Activated B cell treated with CpG ODN at 0.5 μM for 24 hours (primary cell): ENCODE measurements around the gene PCBD1. TPM values are rescaled to one million over a fixed set of nuclear protein-coding genes. Genes with fewer than 3 reads are reported as not detected.

Source experiments
- ATAC-seq: fragments of 200-7000 bp; cut with Tn5 transposase; one replicate; pipeline ENCODE4 v1.10.0; 2021; ENCODE audit warnings: low read depth, mild to moderate bottlenecking, moderate library complexity
- CTCF ChIA-PET: fragments of 350-600 bp; sonication (Branson Sonifier 250); formaldehyde crosslinking; loops from one replicate; lab custom pipeline; 2021; ENCODE audit warnings: antibody characterized with exemption; lab: Charles Lee
- POLR2A ChIA-PET: fragments of 350-600 bp; sonication (Branson Sonifier 250); formaldehyde crosslinking; loops from one replicate; lab custom pipeline; 2021; ENCODE audit warnings: antibody characterized with exemption; lab: Charles Lee
- DNase-seq: peaks from one replicate; pipeline ENCODE4 v3.0.0; 2022
- H3K27ac Mint-ChIP-seq: one replicate; pipeline ENCODE4 v1.8.0; 2020; ENCODE audit warnings: mixed read lengths
- H3K27me3 Mint-ChIP-seq: one replicate; pipeline ENCODE4 v1.8.0; 2021; ENCODE audit warnings: mixed read lengths
- H3K36me3 Mint-ChIP-seq: one replicate; pipeline ENCODE4 v1.8.0; 2021; ENCODE audit warnings: low read depth, mixed read lengths
- H3K4me1 Mint-ChIP-seq: one replicate; pipeline ENCODE4 v1.8.0; 2021; ENCODE audit warnings: mixed read lengths
- H3K4me3 Mint-ChIP-seq: one replicate; pipeline ENCODE4 v1.8.0; 2020; ENCODE audit warnings: mild to moderate bottlenecking, mixed read lengths
- H3K9me3 Mint-ChIP-seq: one replicate; pipeline ENCODE4 v1.8.0; 2020; ENCODE audit warnings: mixed read lengths
- CTCF ChIP-seq: fragments of 200-600 bp; IDR thresholded peaks from one replicate; pipeline ENCODE4 v1.8.0; 2022; ENCODE audit warnings: antibody characterized with exemption, mild to moderate bottlenecking
- intact Hi-C: fragments of 100-400 bp; cut with micrococcal nuclease; formaldehyde crosslinking; loops from one replicate; pipeline ENCODE4 v1.15.1; 2024
- total RNA-seq: library from RNA; stranded (reverse); gene quantifications from 2 replicates; pipeline ENCODE4 v1.2.3, GENCODE V29; 2022

Gene PCBD1
- total RNA-seq, 1 donor from 2014 or later = 37.3 TPM

- H3K27me3 Mint-ChIP-seq = peaks cover 15% of the 10 kb centered on the region
- H3K27ac Mint-ChIP-seq = no peak overlapping the region
- intact Hi-C loops = no loop called here
- no peaks in the 10 kb centered on the region for H3K36me3 Mint-ChIP-seq
- DNase-seq = no peak
- no peak for ATAC-seq
- TF ChIP-seq CTCF = no peak
- H3K4me1 Mint-ChIP-seq = peaks cover 5% of the 10 kb centered on the region
- ChIA-PET POLR2A (no interaction called here), CTCF (no interaction called here)
- H3K4me3 Mint-ChIP-seq = no peak overlapping the region
- no peaks in the 10 kb centered on the region for H3K9me3 Mint-ChIP-seq
Measured at GRCh38 chr10:70927189-70927943, 39.0 kb upstream of the PCBD1 start.

GRCh38 chr10:70926226-70927000, 38.0 kb upstream of the PCBD1 start:
- DNase-seq (no peak), ATAC-seq (no peak)
- H3K27me3 Mint-ChIP-seq = peaks cover 22% of the 10 kb centered on the region
- ChIA-PET POLR2A (no interaction called here), CTCF (interaction anchor here (1.1 kb wide), 1 partner anchor 358 kb away, joined by 3 read pairs; no protein-coding TSS in a partner anchor)
- peaks cover 5% of the 10 kb centered on the region for H3K4me1 Mint-ChIP-seq
- intact Hi-C loops = no loop called here
- no peak for TF ChIP-seq CTCF
- no peaks in the 10 kb centered on the region for H3K36me3 Mint-ChIP-seq
- no peak overlapping the region for H3K4me3 Mint-ChIP-seq
- no peaks in the 10 kb centered on the region for H3K9me3 Mint-ChIP-seq
- no peak overlapping the region for H3K27ac Mint-ChIP-seq

GRCh38 chr10:70925377-70926225, 37.2 kb upstream of the PCBD1 start:
- intact Hi-C loops = loop anchor here (1.0 kb wide), 2 partner anchors 284 to 360 kb away; no protein-coding TSS in a partner anchor
- Mint-ChIP-seq H3K9me3 (no peaks in the 10 kb centered on the region), H3K36me3 (no peaks in the 10 kb centered on the region), H3K4me1 (peaks cover 5% of the 10 kb centered on the region), H3K4me3 (no peak overlapping the region), H3K27ac (no peak overlapping the region), H3K27me3 (peaks cover 25% of the 10 kb centered on the region)
- DNase-seq (peak; percentile 52), ATAC-seq (peak; percentile 62)
- ChIA-PET CTCF (interaction anchor here (1.1 kb wide), 1 partner anchor 358 kb away, joined by 3 read pairs; no protein-coding TSS in a partner anchor), POLR2A (no interaction called here)
- TF ChIP-seq CTCF = peak; percentile 75

GRCh38 chr10:70923696-70924095, 35.3 kb upstream of the PCBD1 start:
- Mint-ChIP-seq H3K27ac (no peak overlapping the region), H3K4me1 (peaks cover 5% of the 10 kb centered on the region), H3K4me3 (no peak overlapping the region), H3K27me3 (peaks cover 28% of the 10 kb centered on the region), H3K9me3 (no peaks in the 10 kb centered on the region), H3K36me3 (no peaks in the 10 kb centered on the region)
- DNase-seq = no peak
- CTCF ChIA-PET = interaction anchor here (0.6 kb wide), 1 partner anchor 306 kb away, joined by 5 read pairs; no protein-coding TSS in a partner anchor
- TF ChIP-seq CTCF = no peak
- intact Hi-C loops = no loop called here
- no peak for ATAC-seq
- POLR2A ChIA-PET = no interaction called here
